Liver (tissue), 3 donors: Measurements from ENCODE around the gene HOXD8.

Source experiments
- ATF3 ChIP-seq: IDR thresholded peaks from 2 replicates; pipeline ENCODE4 v1.6.1; 2016; ENCODE audit warnings: antibody characterized with exemption
- GABPA ChIP-seq, 2 donors: IDR thresholded peaks in 1 of 2; conservative IDR thresholded peaks in 1 of 2; 2 replicates each; pipeline ENCODE4 v1.6.1; 2016; ENCODE audit warnings: antibody characterized with exemption in 2 of 2, mild to moderate bottlenecking in 1 of 2, moderate library complexity in 1 of 2
- REST ChIP-seq: IDR thresholded peaks from 2 replicates; pipeline ENCODE4 v1.6.1; 2016; ENCODE audit warnings: antibody characterized with exemption, mild to moderate bottlenecking
- TAF1 ChIP-seq: conservative IDR thresholded peaks from 2 replicates; pipeline ENCODE4 v1.6.1; 2016; ENCODE audit warnings: antibody characterized with exemption, mild to moderate bottlenecking
- TF ChIP-seq, protein P1 (sequence below): fragments of 150-350 bp; IDR thresholded peaks from 2 replicates; pipeline ENCODE4 v1.5.1; 2017; ENCODE audit warnings: improper control_type of control experiment, low read depth, low read length; ENCODE audit not compliant: missing input control
- donor health status: healthy.
- donor health status: healthy.

GRCh38 chr2:176145085-176145969 lies 15.8 kb downstream of the HOXD8 start:
- TF ChIP-seq ATF3 = no peak
- no peak for TF ChIP-seq REST
- TF ChIP-seq, protein P1, sequence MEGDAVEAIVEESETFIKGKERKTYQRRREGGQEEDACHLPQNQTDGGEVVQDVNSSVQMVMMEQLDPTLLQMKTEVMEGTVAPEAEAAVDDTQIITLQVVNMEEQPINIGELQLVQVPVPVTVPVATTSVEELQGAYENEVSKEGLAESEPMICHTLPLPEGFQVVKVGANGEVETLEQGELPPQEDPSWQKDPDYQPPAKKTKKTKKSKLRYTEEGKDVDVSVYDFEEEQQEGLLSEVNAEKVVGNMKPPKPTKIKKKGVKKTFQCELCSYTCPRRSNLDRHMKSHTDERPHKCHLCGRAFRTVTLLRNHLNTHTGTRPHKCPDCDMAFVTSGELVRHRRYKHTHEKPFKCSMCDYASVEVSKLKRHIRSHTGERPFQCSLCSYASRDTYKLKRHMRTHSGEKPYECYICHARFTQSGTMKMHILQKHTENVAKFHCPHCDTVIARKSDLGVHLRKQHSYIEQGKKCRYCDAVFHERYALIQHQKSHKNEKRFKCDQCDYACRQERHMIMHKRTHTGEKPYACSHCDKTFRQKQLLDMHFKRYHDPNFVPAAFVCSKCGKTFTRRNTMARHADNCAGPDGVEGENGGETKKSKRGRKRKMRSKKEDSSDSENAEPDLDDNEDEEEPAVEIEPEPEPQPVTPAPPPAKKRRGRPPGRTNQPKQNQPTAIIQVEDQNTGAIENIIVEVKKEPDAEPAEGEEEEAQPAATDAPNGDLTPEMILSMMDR = no peak
- no peak for TF ChIP-seq GABPA (IDR thresholded peaks at IDR 0.05 in 1 of 2, conservative IDR thresholded peaks at IDR 0.05 in 1 of 2)
- TF ChIP-seq TAF1 = no peak
